GM21528 (cell line): ENCODE results near the gene SLITRK1.

Experiments used
- ATAC-seq: cut with Tn5 transposase; IDR thresholded peaks from one replicate; pipeline ENCODE4 v1.9.1; 2021; ENCODE audit warnings: mild to moderate bottlenecking, moderate library complexity; ENCODE audit not compliant: unreplicated experiment, low FRiP score

SLITRK1 gene

GRCh38 chr13:83876546-83876945 lies 5.7 kb downstream of the SLITRK1 start:
- no peak for ATAC-seq

DNA sequence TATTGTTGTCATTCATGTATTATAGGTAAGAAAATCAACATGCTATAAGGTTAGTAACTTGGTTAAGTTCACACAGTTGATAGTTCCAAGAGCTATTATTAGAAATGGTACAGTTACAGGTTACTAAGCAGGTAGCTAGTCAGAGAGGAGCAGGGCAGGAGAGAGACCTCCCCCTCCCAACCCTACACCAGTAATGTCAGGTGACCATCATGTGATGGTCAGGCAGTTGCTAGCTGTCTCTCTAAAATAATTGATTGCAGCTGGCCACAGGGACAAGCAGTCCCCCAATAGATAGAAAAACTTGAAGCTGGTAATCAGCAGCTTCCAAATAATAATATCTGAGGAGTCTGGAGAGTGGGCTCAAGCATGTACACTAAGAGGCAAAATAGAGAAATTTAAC lies 14.6 kb downstream of the SLITRK1 start:
- ATAC-seq: no peak

- no peak for ATAC-seq
Observed at GRCh38 chr13:83865161-83866137, 16.8 kb downstream of the SLITRK1 start.

DNA sequence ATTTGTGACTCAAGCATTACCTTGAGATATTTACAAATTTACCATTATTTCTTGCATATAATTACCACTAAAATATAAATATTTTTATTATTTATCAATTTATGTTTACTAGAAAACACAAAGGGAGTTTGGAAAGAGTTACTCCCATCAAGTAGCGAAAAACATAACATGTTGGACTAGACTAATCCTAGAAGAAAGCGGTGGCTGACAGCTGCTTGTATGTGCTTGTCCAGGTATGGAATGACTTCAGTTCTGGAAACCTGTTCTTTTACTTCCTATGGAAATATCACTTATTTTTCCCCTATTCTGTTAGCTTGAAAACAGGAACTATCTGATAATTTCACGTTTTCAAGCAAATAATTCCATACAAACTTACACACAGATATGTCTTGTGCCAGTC lies 28.5 kb downstream of the SLITRK1 start:
- no peak for ATAC-seq

DNA sequence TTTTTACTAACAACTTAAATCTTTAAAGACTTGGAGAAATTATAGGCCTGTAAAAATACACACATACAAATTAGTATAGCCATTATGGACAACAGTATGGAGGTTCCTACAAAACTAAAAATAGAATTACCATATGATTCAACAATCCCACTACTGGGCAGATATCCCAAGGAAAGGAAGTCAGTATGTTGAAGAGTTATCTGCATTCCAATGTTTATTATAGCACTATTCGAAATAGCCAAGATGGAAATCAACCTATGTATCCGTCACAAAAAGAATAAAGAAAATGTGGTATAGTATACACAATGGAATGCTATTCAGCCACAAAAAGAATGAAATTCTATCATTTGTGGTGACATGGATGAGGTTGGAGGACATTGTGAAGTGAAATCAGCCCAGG lies 37.2 kb downstream of the SLITRK1 start:
- ATAC-seq: no peak

DNA sequence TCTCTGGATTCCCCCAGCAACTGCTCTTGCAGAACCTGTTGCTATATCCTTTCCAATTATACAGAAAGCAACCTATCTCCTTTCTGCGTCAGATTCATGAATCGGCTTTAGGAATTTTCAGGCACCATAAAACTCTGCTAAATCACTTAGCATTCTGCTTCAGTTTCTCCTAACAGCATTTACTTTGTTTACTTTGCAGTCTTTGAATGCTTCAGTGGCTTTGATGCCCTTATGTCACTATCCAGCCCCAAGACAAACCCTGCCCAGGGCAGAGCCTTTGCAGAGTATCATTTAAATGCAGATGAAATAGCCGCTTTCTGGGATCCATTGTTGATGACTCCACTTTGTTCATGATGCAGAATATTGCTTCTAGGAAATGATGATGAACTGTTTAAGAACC lies 43.1 kb downstream of the SLITRK1 start:
- no peak for ATAC-seq

GRCh38 chr13:83831796-83832195 lies 50.5 kb downstream of the SLITRK1 start:
- no peak for ATAC-seq

GRCh38 chr13:83829810-83830209 lies 52.5 kb downstream of the SLITRK1 start:
- ATAC-seq: no peak

DNA sequence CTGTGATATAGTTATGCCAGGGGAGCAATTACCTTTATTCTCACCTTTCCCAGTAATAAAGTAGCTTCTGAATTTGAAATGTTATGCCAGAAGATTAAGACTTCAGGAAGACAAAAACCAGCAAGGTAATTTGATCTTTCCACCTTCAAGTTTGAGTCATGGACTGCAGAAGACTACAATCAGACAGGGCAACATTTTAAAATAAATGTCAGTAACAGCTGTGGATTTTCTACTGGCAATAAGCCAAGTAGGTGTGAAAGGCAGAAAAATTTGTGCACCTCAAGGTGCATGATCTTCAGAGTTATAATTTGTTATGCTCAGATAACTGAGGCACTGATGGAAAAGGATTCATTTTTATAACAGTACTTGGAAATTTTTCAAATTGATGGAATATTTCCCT lies 54.9 kb downstream of the SLITRK1 start:
- ATAC-seq: no peak
